Tibial nerve (tissue), 4 donors: ENCODE results near the gene PLK4. TPM values are rescaled to one million over a fixed set of nuclear protein-coding genes. Genes with fewer than 3 reads are reported as not detected.
A peak's percentile ranks its signal among the peaks of the same experiment; 100 is the strongest.

Experiments
- DNase-seq, 2 donors: peaks; one replicate each; pipeline ENCODE4 v3.0.0-alpha.2; 2019; ENCODE audit warnings: low spot score in 2 of 2
- H3K27ac ChIP-seq, 4 donors: fragments of 200-600 bp; sonication (generic) in 3 of 4; one replicate each; pipeline ENCODE4 v1.5.1; 2017 to 2019; ENCODE audit warnings: mild to moderate bottlenecking in 1 of 4
- H3K27me3 ChIP-seq, 2 donors: fragments of 200-600 bp; sonication (generic) in 1 of 2; one replicate each; pipeline versions ENCODE4 v1.5.1 to v1.6.0; 2017 to 2019
- H3K36me3 ChIP-seq, 3 donors: fragments of 200-600 bp; sonication (generic); one replicate each; pipeline ENCODE4 v1.5.1; 2018 to 2019
- H3K4me1 ChIP-seq, 4 donors: fragments of 200-600 bp; sonication (generic) in 3 of 4; one replicate each; pipeline ENCODE4 v1.5.1; 2017 to 2019
- H3K4me3 ChIP-seq, 4 donors: fragments of 200-600 bp; sonication (generic) in 3 of 4; one replicate each; pipeline ENCODE4 v1.5.1; 2017 to 2019; ENCODE audit warnings: mild to moderate bottlenecking in 1 of 4, moderate library complexity in 1 of 4
- H3K9me3 ChIP-seq, 4 donors: fragments of 200-600 bp; sonication (generic) in 3 of 4; one replicate each; pipeline ENCODE4 v1.5.1; 2017 to 2019
- CTCF ChIP-seq, 5 experiments: fragments of 200-600 bp in 3 of 5; fragments of 450-650 bp in 2 of 5; sonication (generic) in 3 of 5; IDR thresholded peaks; one replicate each; pipeline ENCODE4 v1.5.1; 2016 to 2019; ENCODE audit warnings: antibody characterized with exemption in 5 of 5, mild to moderate bottlenecking in 3 of 5, moderate library complexity in 2 of 5
- EP300 ChIP-seq, 2 donors: sonication (generic); formaldehyde crosslinking; IDR thresholded peaks; one replicate each; pipeline ENCODE4 v1.6.1; 2017; ENCODE audit warnings: antibody characterized with exemption in 2 of 2, mild to moderate bottlenecking in 1 of 2
- POLR2A ChIP-seq, 2 donors: fragments of 450-650 bp; IDR thresholded peaks; one replicate each; pipeline ENCODE4 v1.6.1; 2017; ENCODE audit warnings: antibody characterized with exemption in 2 of 2, mild to moderate bottlenecking in 2 of 2, moderate library complexity in 2 of 2
- WGBS, 2 donors: methylation state at CpG; one replicate each; pipeline ENCODE4 v1.1.5; 2018; 5-methylcytosine and 5-hydroxymethylcytosine counted together
- total RNA-seq, 4 donors: library from RNA; depleted of rRNA; stranded (reverse); fragments of >200 nt; gene quantifications; one replicate each; pipeline ENCODE4 v1.1.0, GENCODE V29; 2016

The PLK4 gene
- total RNA-seq, 4 donors from 2014 or later: 0.44 to 2.0 (median 0.76) TPM

- Histone ChIP-seq H3K4me1 (peaks cover 0 to 4% (median 0%) of the 10 kb centered on the region in 4 donors), H3K27ac (no peak overlapping the region), H3K36me3 (peaks cover 0 to 13% (median 0%) of the 10 kb centered on the region in 3 donors), H3K4me3 (no peak overlapping the region), H3K27me3 (no peaks in the 10 kb centered on the region), H3K9me3 (peaks cover 0 to 57% (median 5%) of the 10 kb centered on the region in 4 donors)
- no peak for DNase-seq
- 69 to 74% methylated on average over 4 of the region's 4 CpGs for WGBS, 2 donors
- TF ChIP-seq CTCF (IDR thresholded peaks at IDR 0.05) (no peak), POLR2A (IDR thresholded peaks at IDR 0.05) (no peak), EP300 (IDR thresholded peaks at IDR 0.05) (no peak)
Observed at GRCh38 chr4:127856813-127857447, 23.8 kb upstream of the PLK4 start.

DNA sequence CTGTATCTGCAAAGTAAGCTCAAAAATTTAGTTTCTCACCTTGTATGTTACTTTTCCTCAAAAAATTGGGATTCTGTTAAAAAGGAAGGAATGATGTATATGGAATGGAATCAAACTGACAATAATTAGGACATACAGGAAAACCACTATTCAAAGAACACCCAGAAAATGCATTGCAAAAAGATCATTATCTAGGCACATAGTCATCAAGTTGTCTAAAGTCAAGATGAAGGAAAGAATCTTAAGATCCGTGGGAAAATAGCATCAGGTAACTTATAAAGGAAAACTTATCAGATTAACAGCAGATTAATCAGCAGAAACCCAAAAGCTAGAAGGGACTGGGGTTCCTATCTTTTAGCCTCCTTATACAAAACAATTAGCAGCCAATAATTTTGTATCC lies 23.1 kb upstream of the PLK4 start:
- H3K27ac ChIP-seq: no peak overlapping the region
- H3K4me1 ChIP-seq: peaks cover 0 to 4% (median 0%) of the 10 kb centered on the region in 4 donors
- TF ChIP-seq POLR2A (IDR thresholded peaks at IDR 0.05) (no peak), EP300 (IDR thresholded peaks at IDR 0.05) (no peak), CTCF (IDR thresholded peaks at IDR 0.05) (no peak)
- peaks cover 0 to 13% (median 0%) of the 10 kb centered on the region in 3 donors for H3K36me3 ChIP-seq
- no peak for DNase-seq
- WGBS, 2 donors: 97% methylated on average over 1 of the region's 1 CpG
- no peak overlapping the region for H3K4me3 ChIP-seq
- peaks cover 0 to 50% (median 5%) of the 10 kb centered on the region in 4 donors for H3K9me3 ChIP-seq
- no peaks in the 10 kb centered on the region for H3K27me3 ChIP-seq

DNA sequence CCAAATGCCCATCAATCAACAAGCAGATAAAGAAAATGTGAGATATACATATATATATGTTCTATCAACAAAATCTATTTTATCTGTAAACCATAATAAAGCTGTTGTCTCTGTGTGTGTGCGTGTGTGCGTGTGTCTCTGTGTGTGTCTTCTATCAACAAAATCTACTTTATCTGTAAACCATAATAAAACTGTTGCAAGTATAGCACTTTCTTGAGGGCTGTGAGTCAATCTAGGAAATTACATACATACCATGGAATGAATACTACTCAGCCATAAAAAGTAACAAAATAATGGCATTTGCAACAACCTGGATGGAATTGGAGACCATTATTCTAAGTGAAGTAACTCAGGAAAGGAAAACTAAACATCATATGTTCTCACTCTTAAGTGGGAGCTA lies 12.5 kb upstream of the PLK4 start:
- DNase-seq: no peak
- WGBS, 2 donors: 99 to 100% methylated on average over 2 of the region's 2 CpGs
- Histone ChIP-seq H3K4me3 (no peak overlapping the region), H3K27me3 (no peaks in the 10 kb centered on the region), H3K4me1 (peaks cover 0 to 6% (median 0%) of the 10 kb centered on the region in 4 donors), H3K9me3 (no peaks in the 10 kb centered on the region), H3K27ac (no peak overlapping the region), H3K36me3 (no peaks in the 10 kb centered on the region)
- TF ChIP-seq CTCF (IDR thresholded peaks at IDR 0.05) (no peak), POLR2A (IDR thresholded peaks at IDR 0.05) (no peak), EP300 (IDR thresholded peaks at IDR 0.05) (no peak)

DNA sequence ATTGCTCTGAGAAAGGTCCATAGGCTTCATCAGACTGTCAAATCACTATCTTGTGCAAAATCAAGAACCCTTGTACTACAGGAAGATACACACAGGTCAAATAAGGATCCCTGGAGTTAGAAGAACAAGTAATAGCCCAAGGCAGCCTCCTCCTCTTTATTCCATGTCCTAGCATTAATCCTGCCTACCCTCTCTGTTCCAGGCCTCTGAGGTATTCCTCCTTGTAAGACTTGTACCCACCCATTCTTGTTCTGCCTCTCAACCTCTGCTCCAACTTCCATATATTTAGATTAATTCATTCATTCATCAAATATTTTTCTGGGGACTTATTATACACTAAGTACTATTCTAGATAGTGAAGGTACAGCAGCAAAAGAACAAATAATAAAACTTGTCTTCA lies 10.4 kb upstream of the PLK4 start:
- Histone ChIP-seq H3K4me1 (peaks cover 0 to 6% (median 0%) of the 10 kb centered on the region in 4 donors), H3K27me3 (no peaks in the 10 kb centered on the region), H3K36me3 (no peaks in the 10 kb centered on the region), H3K9me3 (no peaks in the 10 kb centered on the region), H3K27ac (peak overlapping the region in 1 of 4 donors; percentile 11), H3K4me3 (no peak overlapping the region)
- DNase-seq: no peak
- TF ChIP-seq POLR2A (IDR thresholded peaks at IDR 0.05) (no peak), EP300 (IDR thresholded peaks at IDR 0.05) (no peak), CTCF (IDR thresholded peaks at IDR 0.05) (no peak)

DNA sequence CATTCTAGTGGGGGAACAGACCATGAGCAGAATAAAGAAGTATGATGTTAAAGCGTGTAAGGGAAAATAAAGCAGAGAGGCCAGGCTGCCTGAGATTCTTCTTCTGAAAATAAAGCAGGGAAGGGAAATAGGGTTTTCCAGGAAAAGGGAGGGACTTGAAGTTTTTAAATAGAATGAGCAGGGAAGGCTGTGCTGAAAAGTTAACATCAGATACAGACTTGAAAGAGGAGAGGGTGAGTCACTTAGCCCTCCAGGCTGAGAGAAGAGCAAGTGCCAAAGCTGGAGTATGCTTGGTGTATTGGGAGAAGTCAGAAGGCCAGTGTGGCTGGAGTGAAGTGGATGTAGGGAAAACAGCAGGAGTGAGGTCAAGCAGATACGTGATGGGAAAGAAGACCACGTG lies 10.0 kb upstream of the PLK4 start:
- 39 to 45% methylated on average over 3 of the region's 3 CpGs for WGBS, 2 donors
- Histone ChIP-seq H3K4me3 (no peak overlapping the region), H3K27ac (peak overlapping the region in 1 of 4 donors; percentile 11), H3K36me3 (no peaks in the 10 kb centered on the region), H3K4me1 (peaks cover 0 to 6% (median 0%) of the 10 kb centered on the region in 4 donors), H3K27me3 (no peaks in the 10 kb centered on the region), H3K9me3 (no peaks in the 10 kb centered on the region)
- TF ChIP-seq POLR2A (IDR thresholded peaks at IDR 0.05) (no peak), EP300 (IDR thresholded peaks at IDR 0.05) (no peak), CTCF (IDR thresholded peaks at IDR 0.05) (no peak)
- DNase-seq: no peak
